Measurements from ENCODE around the gene HOXC9.

HOXC9 gene

GRCh38 chr12:54017878-54018467, 18.0 kb downstream of the HOXC9 start (continued):
- TF ChIP-seq ZBTB44 (tag by site-specific recombination; IDR thresholded peaks at IDR 0.05) (peak; percentile 62), MEIS1 (CRISPR knock-in tag; IDR thresholded peaks at IDR 0.05; ENCODE audit: borderline replicate concordance) (no peak), ZNF747 (tag by site-specific recombination; IDR thresholded peaks at IDR 0.05) (no peak), KLF17 (tag by site-specific recombination; IDR thresholded peaks at IDR 0.05) (peak; percentile 53), SCRT2 (tag by site-specific recombination; IDR thresholded peaks at IDR 0.05) (no peak), OSR2 (tag by site-specific recombination; IDR thresholded peaks at IDR 0.05) (peak; percentile 90), ZNF280C (tag by site-specific recombination; IDR thresholded peaks at IDR 0.05) (no peak), ZNF704 (tag by site-specific recombination; IDR thresholded peaks at IDR 0.05) (peak; percentile 80; the same call in 1 of the 2 replicates), HOXD13 (CRISPR knock-in tag; IDR thresholded peaks at IDR 0.05; ENCODE audit: borderline replicate concordance) (no peak), FEZF1 (tag by site-specific recombination; IDR thresholded peaks at IDR 0.05) (peak; percentile 30; the same call in 1 of the 2 replicates), ZNF548 (tag by site-specific recombination; IDR thresholded peaks at IDR 0.05) (no peak), SP3 (tag by site-specific recombination; IDR thresholded peaks at IDR 0.05) (peak; percentile 93), ZNF830 (tag by site-specific recombination; IDR thresholded peaks at IDR 0.05; ENCODE audit: low read depth) (no peak), ZNF366 (tag by site-specific recombination; conservative IDR thresholded peaks at IDR 0.05) (peak; percentile 39; the same call in 1 of the 2 replicates), ZNF155 (tag by site-specific recombination; IDR thresholded peaks at IDR 0.05) (no peak), ZNF26 (tag by site-specific recombination; IDR thresholded peaks at IDR 0.05) (no peak), ZNF324 (tag by site-specific recombination; IDR thresholded peaks at IDR 0.05) (peak; percentile 30; the same call in 1 of the 2 replicates), ZNF629 (tag by site-specific recombination; IDR thresholded peaks at IDR 0.05) (peak; percentile 22; the same call in 1 of the 2 replicates), ZBTB1 (tag by site-specific recombination; IDR thresholded peaks at IDR 0.05) (no peak), ZBTB10 (tag by site-specific recombination; IDR thresholded peaks at IDR 0.05) (peak; percentile 85), ZNF549 (tag by site-specific recombination; IDR thresholded peaks at IDR 0.05) (no peak)

Measured in HEK293 (cell line).